DMS 273 treated with DMSO at 0.1 percent for 48 hours (cell line): ENCODE results near the gene PTPRN2.
"Not testable (repeated sequence)": the region's sequence is repeated elsewhere in the genome, so short reads cannot be mapped to it uniquely, and the experiment has no call there.

ENCODE experiments used
- DNase-seq: peaks from one replicate; lab custom pipeline; 2025; lab: John Stamatoyannopoulos, UW

PTPRN2 gene

DNA sequence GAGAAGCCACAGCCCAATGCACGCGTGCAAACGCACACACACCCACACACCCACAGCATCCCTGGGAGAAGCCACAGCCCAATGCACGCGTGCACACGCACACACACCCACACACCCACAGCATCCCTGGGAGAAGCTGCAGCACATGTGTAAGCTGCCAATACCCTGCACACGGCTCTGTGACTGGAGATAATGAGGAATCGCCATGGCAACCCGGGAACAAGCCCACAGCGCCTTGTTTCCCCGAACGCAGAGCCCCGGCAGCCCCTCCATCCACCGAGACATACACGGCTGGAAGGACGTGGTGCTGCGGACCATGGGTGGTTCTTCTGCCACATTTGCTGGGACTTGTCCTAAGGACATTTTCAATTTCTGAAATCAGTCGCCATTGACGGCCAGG lies 221.3 kb downstream of the PTPRN2 start:
- no peak for DNase-seq

DNA sequence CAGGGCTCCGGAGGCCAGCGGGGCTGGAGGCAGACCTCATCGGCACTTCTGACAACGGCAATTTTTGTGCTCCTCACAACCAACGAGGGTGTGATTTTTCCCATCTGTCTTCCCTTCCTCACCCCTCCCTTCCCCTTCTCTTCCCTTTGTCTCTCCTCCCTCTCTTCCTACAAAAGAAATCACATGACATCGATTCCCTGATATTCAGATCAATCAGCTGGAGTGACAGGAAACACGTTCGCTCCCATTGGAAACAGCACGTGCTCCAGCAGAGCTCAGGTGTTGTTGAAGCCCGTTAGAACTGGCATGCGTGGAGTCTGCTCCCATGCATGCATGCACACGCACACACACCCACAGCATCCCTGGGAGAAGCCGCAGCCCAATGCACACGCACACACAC lies 222.4 kb downstream of the PTPRN2 start:
- no peak for DNase-seq

DNA sequence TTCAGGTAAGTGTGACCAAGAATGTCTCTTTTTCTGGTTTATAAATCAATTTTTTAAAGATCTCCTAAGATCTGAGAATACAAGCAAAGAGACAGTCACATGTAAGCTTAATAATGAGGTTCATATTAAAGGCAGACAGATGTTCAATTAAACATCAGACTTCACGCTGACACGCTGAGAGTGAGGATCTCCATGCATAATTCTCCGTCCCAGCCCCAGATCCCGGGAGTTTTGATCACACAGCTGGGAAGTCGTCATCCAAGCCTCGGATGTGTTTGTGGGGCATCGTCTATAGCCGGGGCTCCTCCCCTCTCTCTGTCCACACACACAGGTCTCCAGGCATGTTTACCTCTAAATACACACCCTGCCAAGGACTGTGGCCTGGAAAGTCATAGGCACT lies 223.2 kb downstream of the PTPRN2 start:
- no peak for DNase-seq

DNA sequence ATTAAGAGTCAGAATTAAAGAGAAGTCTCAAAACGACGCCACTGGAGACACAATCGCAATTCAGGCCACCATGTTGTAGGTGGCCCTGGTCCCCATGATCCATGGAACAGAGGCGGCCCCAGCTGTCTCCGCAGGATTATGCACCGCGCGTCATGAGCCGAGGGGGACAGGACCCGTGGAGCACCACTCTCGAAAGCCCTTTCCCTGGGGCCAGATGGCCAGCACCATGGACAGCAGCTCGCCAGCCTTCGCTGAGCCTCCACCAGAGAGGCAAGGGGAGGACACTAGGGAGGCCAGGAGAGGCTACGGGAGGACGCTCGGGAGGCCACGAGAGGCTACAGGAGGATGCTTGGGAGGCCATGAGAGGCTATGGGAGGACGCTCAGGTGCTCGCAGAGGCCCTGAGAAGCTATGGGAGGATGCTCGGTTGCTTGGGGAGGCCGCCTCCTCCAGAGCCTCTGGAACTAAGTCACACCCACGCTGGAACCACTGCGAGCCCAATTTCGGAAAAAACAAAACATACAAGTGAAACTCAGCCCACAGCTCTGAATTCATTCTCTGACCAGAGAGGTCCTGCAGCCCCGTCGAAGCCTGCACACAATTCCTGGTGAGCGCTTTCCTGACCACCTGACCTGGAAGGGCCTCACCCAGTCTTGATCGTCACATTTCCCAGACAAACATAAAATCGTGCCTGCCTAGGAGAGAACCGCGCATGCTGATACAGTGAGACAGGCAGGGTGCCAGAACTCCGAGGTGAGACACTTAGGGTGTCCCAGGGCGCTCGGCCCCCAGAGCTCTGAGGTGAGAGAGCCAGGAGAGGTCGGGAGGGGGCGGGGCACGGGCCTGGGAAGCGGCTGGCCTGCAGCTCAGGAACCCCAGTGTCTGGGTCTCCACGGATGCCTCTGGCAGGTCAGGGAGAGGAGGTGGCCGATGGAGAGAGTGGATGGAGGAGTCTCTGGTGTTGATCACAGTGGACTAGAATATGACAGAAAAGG lies 224.4 kb downstream of the PTPRN2 start:
- DNase-seq: no peak

DNA sequence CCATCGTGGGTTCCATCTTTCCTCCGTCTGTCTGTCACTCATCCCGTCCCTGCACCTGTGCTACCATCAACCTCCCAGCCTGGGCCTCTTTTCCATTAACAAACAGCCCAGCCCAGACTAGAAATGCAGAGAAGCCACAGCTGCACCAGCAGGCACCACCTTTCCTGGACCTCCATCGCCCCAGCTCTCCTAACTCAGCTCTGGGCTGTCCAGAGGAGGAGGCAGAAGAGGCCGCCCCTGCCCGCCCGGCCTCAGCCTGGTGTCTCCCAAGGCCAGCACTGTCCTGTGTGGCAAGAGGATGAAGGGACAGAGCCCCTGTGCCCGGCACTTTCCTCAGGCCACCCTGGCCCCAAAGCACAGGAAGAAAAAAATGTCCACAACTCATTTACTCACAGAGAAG lies 225.6 kb downstream of the PTPRN2 start:
- no peak for DNase-seq

DNA sequence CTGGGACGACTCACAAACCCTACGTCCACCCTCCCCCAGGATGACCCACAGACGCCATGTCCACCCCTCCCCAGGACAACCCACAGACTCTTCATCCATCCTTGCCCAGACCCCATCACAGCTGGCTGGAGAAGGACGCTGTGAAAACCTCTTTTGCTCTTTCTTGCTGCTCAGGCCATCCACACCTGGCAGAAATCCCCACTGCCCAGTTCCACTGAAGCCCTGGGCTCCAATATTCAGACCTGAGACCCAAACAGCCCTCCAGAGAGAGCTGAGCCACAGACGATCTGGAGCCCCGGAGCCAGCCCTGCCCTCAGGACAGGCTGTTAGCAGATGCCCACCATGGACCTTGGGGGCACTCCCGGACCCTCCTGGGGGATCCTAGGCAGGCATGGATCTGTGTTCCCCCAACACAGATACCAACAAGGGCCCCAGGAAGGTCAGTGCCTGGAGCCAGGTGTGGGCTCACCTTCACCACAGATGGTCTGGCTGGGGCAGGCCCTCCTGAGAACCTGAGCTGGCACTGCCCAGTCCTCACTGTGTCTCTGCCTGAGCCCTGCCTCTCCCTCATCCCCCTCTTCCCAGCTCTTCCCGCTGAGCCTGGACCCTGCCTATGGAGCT lies 226.2 kb downstream of the PTPRN2 start:
- no peak for DNase-seq

DNA sequence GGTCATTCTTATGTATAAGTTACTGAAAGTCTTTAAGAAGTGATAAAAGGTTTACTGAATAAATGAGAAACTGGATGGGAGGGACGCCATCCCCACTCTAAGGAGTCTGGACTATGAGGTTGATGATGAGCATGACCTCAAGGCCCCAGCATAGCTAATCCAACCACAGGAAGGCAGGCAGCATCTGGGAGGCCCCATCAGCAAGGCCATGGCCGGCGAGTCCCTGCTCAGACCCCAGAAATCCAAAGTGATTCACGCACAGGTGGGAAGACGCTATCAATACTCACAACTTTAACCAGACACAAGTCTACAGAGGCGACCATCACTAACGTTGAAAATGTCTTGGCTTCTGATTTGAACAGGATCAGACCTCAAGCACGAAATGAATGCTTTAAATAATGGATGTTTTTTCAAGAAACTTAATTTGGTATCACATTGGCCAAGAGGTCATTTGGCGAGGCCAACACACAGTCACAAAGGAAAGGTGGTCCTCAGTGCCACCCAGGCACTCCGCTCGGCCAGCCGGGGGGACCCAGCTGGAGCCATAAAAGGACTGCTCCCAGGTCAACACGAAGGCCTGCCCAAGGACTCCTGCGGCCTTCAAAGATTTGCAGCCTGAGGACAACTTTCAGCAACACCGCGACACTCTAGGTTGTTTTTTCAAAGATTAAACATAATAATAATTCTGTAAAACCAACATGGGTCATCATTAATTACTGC lies 228.5 kb downstream of the PTPRN2 start:
- DNase-seq: no peak

DNA sequence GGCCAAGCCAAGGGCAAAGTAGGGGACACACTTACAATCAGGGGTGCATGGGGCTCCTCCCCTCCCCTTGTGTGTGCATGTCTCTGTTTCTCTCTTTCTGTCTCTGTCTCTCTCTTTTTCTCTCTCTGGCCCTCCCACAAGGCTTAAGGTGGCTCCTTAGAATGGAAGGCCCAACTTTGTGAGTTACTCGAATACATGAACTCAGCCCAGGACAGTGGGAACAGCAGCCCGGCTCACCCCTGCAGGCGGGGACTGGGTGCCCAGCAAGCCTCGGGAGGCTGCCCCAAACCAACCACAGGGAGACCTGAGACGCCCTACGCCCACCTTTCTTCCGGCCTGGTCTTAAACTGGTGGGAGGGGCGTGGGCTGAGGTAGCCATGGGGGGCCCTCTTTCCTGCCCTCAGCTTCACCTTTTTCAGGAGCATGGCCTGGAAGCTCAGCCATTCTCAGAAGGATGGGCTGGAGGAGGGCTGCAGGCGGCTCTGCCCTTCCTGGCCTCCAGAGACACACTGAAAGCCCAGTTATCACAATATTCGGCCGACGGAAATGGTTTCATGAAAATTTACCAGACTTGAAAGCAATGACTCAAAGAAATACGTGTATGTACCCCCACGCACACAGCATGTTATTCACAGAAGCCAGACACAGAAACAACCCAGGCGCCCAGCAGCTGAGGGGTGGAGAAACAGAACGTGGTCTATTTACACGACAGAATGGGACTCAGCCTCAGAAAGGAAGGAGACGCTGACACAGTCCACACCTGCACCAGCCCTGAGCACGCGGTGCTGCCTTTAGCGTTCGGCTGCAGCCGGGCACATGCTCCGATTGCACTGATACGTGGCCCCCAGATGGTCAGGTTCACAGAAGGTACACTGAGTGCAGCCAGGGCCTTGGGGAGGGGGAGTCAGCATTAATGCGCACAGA lies 229.5 kb downstream of the PTPRN2 start:
- DNase-seq: no peak

DNA sequence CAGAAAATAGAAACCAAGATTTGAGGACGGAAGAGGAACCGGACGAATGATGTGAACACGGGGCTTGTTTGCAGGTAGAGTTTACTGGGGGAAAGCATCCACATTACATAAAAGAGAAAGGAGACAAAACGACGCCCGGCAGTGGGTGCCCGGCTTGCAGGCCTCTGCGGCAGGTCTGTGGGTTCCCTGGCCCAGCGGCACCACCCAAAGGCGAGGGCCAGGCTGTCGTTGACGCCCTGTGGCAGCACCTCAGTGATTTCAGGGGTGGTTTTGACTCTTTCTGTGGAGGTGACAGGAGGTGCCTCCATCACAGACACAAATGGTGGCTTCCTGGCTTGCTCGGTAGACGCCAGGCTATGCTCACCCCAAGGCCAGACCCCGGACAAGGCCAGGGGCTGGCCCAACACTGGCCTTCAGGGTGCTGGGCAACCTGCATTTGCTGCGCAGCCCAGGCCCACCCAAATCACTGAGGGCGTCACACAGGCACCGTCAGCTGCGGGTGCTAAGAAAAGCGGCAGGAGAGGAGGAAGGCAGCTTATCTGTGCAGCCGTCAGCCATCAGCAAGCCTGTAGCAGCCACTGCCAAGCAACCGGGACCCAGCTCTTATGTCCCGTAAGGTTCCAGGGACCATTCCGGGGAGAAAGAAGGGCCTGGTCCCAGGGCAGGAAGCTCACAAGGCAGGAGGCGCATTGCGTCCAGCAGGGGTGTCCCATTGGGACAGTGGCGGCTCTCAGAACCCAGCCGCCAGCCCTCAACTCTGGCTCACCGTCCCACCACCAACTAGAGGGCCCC lies 230.3 kb downstream of the PTPRN2 start:
- no peak for DNase-seq

DNA sequence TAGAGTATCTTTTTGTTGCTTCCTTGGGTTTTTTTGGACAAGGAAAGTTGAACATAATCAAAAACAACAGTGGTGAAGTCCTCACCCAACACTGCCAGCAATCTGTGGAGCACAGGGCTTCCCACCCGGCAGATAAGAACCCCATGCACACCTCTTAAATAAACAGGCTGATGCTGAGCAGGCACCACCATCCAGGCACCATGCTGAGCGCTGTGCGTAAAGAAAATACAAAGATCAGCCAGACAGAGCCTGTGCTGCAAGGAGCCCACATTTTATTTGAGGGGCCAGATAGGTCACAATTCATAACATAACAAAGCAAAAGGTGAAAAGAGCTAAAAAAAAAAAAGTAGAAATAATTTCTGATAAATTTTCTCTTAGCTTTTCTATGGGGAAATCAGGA lies 231.2 kb downstream of the PTPRN2 start:
- no peak for DNase-seq

DNA sequence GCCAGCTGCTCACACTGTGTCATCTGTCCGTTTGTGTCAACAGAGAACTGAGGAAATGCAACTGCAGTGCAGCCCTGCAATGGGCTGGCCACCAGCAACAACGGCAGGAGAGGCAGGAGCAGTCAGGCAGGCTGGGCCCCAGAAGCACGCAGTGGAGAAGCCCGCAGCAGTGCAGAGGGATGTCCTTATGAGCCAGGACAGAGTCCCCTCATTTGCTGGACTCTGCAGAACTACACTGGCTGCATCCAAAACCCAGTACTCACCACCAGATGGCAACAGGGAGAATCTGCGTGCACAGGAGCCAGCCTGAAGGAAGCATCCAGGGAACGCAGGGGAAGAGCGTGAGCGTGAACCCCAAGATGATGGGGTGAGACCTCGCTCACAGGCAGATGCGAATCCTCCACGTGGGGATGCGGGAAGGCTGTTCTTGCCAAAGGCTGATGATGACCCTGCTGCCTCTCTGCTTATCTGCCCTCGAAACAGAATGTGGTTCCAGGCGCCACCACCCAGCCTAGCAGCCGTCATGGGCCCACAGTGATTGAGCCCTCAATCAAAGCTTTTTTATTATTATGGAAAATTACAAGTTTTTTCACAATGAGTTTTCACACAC lies 232.1 kb downstream of the PTPRN2 start:
- no peak for DNase-seq

DNA sequence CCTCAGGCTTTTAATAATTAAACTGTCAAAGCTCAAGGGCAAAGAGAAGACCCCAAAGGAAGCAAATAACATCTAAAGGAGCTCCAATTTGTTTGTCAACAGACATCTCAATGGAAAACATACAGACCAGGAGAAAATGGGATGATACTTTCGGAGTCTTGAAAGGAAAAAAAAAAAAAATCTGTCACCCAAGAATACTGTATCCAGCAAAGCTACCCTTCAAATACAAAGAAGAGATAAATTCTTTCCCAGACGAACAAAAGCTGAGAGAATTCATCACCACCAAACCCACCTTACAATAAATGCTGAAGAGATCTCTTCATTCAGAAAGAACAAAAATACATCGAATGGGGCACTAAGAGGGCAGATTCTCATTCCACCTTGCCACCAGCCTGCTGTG lies 232.8 kb downstream of the PTPRN2 start:
- no peak for DNase-seq

DNA sequence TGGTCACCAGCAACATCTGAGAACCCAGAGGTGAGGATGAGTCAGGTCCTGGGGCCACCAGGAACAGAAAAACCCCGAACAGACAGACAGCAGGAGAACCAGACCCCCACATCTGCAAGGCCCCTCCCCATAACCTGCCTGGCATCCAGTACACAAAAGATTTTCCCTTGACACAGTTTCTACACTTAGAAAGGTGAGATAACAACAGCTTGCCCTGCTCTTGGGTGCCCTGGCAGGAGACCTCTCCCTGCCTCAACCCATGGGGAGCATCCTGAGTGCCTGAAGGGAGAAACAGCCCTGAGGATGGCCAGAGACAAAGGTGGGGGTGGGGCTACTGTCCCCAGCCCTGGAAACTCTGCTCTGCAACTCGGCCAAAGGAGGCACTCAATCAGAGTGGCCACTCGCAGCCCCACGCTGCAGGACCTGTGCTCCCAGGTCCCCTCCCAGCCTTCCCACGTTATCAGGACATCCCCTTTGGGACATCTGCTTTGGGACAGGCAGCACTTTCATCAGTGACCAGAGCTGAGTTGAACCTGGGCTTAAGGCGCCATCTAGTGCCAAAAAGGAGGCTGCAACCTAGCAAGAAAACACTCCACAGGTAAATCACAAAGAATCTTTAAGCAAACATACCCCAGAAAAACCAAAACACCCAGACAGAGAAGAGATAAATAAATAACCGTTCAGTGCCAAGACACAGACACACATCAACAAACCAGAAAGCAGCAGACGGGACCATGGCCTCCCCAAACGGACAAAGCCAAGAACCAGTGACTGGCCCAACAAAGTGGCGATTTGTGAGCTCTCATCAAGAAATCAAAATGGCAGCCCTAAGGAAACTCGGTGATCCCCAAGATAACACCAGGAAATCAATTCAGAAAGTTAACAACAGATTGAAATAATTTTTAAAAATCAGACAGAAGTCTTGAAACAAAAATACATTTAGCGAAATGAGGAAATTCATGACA lies 233.7 kb downstream of the PTPRN2 start:
- peak; percentile 5 for DNase-seq

DNA sequence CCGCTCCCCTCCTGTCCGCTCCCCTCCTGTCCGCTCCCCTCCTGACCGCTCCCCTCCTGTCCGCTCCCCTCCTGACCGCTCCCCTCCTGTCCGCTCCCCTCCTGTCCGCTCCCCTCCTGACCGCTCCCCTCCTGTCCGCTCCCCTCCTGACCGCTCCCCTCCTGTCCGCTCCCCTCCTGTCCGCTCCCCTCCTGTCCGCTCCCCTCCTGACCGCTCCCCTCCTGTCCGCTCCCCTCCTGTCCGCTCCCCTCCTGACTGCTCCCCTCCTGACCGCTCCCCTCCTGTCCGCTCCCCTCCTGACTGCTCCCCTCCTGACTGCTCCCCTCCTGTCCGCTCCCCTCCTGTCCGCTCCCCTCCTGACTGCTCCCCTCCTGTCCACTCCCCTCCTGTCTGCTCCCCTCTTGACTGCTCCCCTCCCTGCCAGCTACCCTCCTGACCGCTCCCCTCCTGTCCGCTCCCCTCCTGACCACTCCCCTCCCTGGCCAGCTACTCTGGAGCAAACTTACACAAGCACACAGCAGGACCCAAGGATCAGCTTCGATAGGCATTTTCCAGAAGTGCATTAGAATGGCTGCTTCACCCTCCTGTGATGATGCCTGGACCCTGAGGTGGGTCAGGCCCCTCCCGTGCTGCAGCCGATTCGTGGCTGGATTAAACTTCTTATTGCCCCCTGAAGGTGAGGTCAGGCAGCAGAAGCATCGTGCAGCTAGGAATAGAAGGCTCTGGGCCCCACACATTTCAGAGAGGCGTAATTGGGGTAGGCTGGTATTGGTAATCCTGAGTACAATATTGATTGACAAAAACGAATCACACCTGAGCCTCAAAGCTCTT lies 235.5 kb downstream of the PTPRN2 start:
- DNase-seq: not testable (repeated sequence)

DNA sequence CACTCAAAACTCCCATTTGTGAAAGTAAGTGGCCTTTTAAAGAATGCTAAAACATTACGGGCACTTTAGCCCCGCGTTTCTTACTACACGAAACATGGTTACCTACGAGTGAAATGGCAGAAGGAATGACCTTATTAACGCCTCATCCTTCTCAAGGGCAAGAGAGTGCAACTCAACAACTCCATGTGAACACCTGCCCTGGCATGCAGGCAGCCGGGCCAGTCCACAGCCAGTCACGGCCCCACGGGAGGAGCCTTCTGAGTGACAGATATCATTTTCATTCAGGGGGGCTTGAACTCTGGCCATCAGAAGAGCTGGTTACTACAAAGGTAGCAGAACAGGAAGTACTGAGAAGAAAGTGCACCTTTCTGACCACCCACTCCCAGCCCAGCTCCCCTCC lies 236.1 kb downstream of the PTPRN2 start:
- DNase-seq: no peak

DNA sequence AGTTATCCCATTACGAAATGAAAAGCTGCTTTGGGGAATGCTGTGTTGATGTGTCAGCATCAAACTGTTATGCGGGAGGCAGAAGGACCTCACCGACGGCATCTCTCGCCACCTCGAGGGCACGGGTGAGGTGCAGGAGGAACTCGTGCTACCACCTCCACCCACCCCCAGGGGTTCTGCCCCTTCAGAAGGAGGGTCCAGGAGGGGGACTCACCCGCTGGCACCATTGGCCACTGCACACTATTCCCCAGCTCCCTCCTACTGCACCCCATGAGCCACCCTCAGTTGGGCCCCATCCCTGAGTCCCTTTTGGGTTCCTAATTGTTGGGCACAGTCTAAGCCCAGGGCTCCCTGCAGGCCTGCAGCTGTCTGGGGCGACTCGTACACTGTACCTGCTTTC lies 236.6 kb downstream of the PTPRN2 start:
- no peak for DNase-seq

DNA sequence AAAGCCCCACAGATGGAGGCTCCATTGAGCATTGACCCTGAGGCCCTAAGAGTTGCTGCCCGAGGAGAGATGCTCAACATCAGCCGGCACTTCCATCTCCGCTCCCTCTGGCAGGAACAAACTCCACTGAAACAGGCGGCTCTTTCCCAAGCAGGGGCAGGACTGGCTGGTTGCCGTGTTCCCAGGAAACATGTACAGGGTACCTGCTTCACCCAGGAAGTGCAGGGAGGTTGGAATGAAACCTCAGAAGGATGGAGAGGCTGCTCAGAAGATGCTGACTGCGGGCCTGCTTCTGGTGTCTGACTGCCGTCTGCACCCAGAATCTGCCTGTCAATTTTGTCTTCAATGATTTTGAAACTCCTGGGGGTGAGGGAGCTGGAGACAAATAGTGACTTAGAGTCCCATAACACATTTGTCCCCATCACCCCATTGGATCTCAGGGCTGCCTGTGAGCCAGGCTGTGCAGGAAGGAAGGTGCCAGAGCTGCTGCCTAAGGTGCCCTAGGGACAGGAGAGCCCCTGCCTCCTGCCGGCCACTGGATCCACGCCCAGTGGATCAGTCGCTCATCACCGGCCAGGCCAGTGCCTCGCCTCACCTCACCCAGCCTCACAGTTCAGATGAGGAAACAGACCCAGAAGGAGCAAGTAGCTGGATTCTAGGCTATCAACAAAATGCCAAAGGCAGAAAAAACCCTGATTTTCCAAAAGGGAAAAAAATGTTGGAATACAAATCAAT lies 237.3 kb downstream of the PTPRN2 start:
- DNase-seq: no peak

DNA sequence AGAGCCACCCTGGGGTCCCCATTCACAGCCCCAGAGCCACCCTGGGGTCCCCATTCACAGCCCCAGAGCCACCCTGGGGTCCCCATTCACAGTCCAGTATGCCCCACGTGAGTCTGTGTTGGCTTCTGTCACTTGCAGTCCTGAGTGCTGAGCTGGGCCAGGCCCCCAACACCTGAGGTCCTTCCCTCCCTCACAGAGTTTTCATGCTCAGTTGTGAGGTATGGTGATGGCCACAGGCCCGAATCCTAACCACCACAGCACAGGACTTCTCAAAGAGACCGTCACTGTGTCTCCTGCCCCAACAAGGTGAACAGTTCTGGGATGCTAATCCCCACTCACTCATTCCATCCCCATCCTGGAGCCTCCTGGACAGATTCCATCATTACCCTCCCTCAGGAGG lies 239.2 kb downstream of the PTPRN2 start:
- no peak for DNase-seq
